H1 (cell line): ENCODE data around the gene GRID1. TPM values are rescaled to one million over a fixed set of nuclear protein-coding genes. Genes with fewer than 3 reads are reported as not detected.

Experiments used
- CTCF ChIA-PET: fragments of 300-600 bp; sonication (Branson Sonifier 250); formaldehyde crosslinking; loops from one replicate; lab custom pipeline; 2021; ENCODE audit not compliant: partially characterized antibody; lab: Charles Lee
- POLR2A ChIA-PET: fragments of 300-600 bp; sonication (Branson Sonifier 250); formaldehyde crosslinking; loops from one replicate; lab custom pipeline; 2021; ENCODE audit warnings: inconsistent platforms; ENCODE audit not compliant: partially characterized antibody; lab: Charles Lee
- DNase-seq, 2 experiments: peaks; one replicate each; pipeline versions ENCODE4 v3.0.0 to v3.0.0-alpha.2; 2010 to 2022; ENCODE audit warnings: low spot score in 2 of 2, low read depth in 1 of 2, mixed read lengths in 1 of 2
- FAIRE-seq: peaks from 2 replicates; lab custom pipeline; 2011; peaks lifted over from hg19 to GRCh38; lab: Jason Lieb, UNC
- H2AFZ ChIP-seq: 2 replicates; pipeline ENCODE4 v1.8.1; 2012; ENCODE audit warnings: low read length, inconsistent platforms
- H2AK5ac ChIP-seq: 2 replicates; pipeline ENCODE4 v1.6.1; 2013; ENCODE audit warnings: low read depth, low read length
- H2BK120ac ChIP-seq: replicated peaks from 2 replicates; pipeline ENCODE3; 2013; ENCODE audit warnings: low read depth, low read length, inconsistent platforms
- H2BK12ac ChIP-seq: 2 replicates; pipeline ENCODE4 v1.6.1; 2013; ENCODE audit warnings: low read depth, low read length
- H2BK15ac ChIP-seq: 2 replicates; pipeline ENCODE4 v1.6.1; 2013; ENCODE audit warnings: low read length
- H2BK20ac ChIP-seq: 2 replicates; pipeline ENCODE4 v1.6.1; 2013; ENCODE audit warnings: low read length
- H2BK5ac ChIP-seq: 2 replicates; pipeline ENCODE4 v1.6.1; 2013; ENCODE audit warnings: low read depth, low read length
- H3K14ac ChIP-seq: 2 replicates; pipeline ENCODE4 v1.6.1; 2013; ENCODE audit warnings: inconsistent platforms; ENCODE audit not compliant: insufficient read length
- H3K18ac ChIP-seq: 2 replicates; pipeline ENCODE4 v1.6.1; 2013; ENCODE audit warnings: low read length; ENCODE audit errors: extremely low read depth
- H3K23ac ChIP-seq: 2 replicates; pipeline ENCODE4 v1.6.1; 2013; ENCODE audit warnings: inconsistent platforms; ENCODE audit not compliant: insufficient read length
- H3K23me2 ChIP-seq: 2 replicates; pipeline ENCODE4 v1.6.1; 2013; ENCODE audit warnings: low read depth, low read length
- H3K27ac ChIP-seq: 2 replicates; pipeline ENCODE4 v1.6.1; 2011; ENCODE audit warnings: low read depth, low read length, inconsistent platforms
- H3K27me3 ChIP-seq, 4 experiments: replicated peaks in 1 of 4; 1 replicate in 1 of 4; 2 replicates in 3 of 4; pipeline versions ENCODE4 v1.6.1 to v1.8.1; 2011 to 2013; ENCODE audit warnings: low read length in 3 of 4, mild to moderate bottlenecking in 3 of 4, inconsistent platforms in 2 of 4, mixed read lengths in 2 of 4, moderate library complexity in 1 of 4; ENCODE audit not compliant: control insufficient read depth in 3 of 4, insufficient read depth in 3 of 4; ENCODE audit errors: extremely low read depth in 1 of 4
- H3K36me3 ChIP-seq, 4 experiments: 2 replicates each; pipeline versions ENCODE4 v1.6.1 to v1.8.1; 2011 to 2013; ENCODE audit warnings: mild to moderate bottlenecking in 4 of 4, low read length in 3 of 4, moderate library complexity in 2 of 4, control low read depth in 1 of 4, inconsistent platforms in 1 of 4; ENCODE audit not compliant: insufficient read depth in 4 of 4, control insufficient read depth in 2 of 4
- H3K4ac ChIP-seq: replicated peaks from 2 replicates; pipeline ENCODE3; 2013; ENCODE audit warnings: low read length, low read depth, mixed read lengths, inconsistent platforms; ENCODE audit not compliant: insufficient read length
- H3K4me1 ChIP-seq, 4 experiments: replicated peaks in 1 of 4; 1 replicate in 1 of 4; 2 replicates in 3 of 4; pipeline versions ENCODE4 v1.6.1 to v1.8.1; 2011 to 2013; ENCODE audit warnings: low read length in 3 of 4, inconsistent platforms in 2 of 4, mixed read lengths in 1 of 4; ENCODE audit not compliant: insufficient read depth in 4 of 4, control insufficient read depth in 3 of 4
- H3K4me2 ChIP-seq, 2 experiments: 2 replicates each; pipeline versions ENCODE4 v1.6.1 to v1.8.1; 2011 to 2013; ENCODE audit warnings: low read depth in 2 of 2, low read length in 2 of 2, control low read depth in 1 of 2, inconsistent platforms in 1 of 2, mild to moderate bottlenecking in 1 of 2; ENCODE audit not compliant: insufficient read depth in 1 of 2
- H3K4me3 ChIP-seq, 4 experiments: fragments of 200-600, 300-600 bp in 1 of 4; sonication (generic), shearing (Covaris generic), sonication (Bioruptor Twin) in 1 of 4; 2 replicates each; pipeline versions ENCODE4 v1.5.1 to v1.8.1; 2011 to 2016; ENCODE audit warnings: low read length in 4 of 4, low read depth in 3 of 4, control low read depth in 2 of 4, inconsistent platforms in 2 of 4, mild to moderate bottlenecking in 2 of 4, mixed read lengths in 1 of 4, moderate library complexity in 1 of 4; ENCODE audit not compliant: insufficient read depth in 2 of 4; ENCODE audit errors: extremely low read depth in 1 of 4
- H3K56ac ChIP-seq: replicated peaks from 2 replicates; pipeline ENCODE3; 2013; ENCODE audit warnings: low read depth, mild to moderate bottlenecking, mixed read lengths, low read length, inconsistent platforms; ENCODE audit not compliant: insufficient read length
- H3K79me1 ChIP-seq: 2 replicates; pipeline ENCODE4 v1.6.1; 2013; ENCODE audit warnings: low read depth, low read length, control low read depth
- H3K79me2 ChIP-seq, 2 experiments: 2 replicates each; pipeline versions ENCODE4 v1.6.1 to v1.8.1; 2012 to 2013; ENCODE audit warnings: low read length in 2 of 2, mild to moderate bottlenecking in 2 of 2, inconsistent platforms in 1 of 2; ENCODE audit not compliant: insufficient read depth in 2 of 2, control insufficient read depth in 1 of 2
- H3K9ac ChIP-seq, 4 experiments: replicated peaks in 1 of 4; 1 replicate in 1 of 4; 2 replicates in 3 of 4; pipeline versions ENCODE4 v1.6.1 to v1.8.1; 2011 to 2013; ENCODE audit warnings: low read depth in 3 of 4, low read length in 3 of 4, control low read depth in 2 of 4, mild to moderate bottlenecking in 2 of 4, moderate library complexity in 2 of 4, inconsistent platforms in 1 of 4; ENCODE audit errors: extremely low read depth in 1 of 4
- H3K9me3 ChIP-seq, 2 experiments: 2 replicates each; pipeline versions ENCODE4 v1.6.1 to v1.8.1; 2012 to 2013; ENCODE audit warnings: mild to moderate bottlenecking in 2 of 2, moderate library complexity in 2 of 2, control low read depth in 1 of 2, inconsistent platforms in 1 of 2, low read depth in 1 of 2, low read length in 1 of 2, mixed read lengths in 1 of 2; ENCODE audit not compliant: insufficient read depth in 2 of 2
- H4K20me1 ChIP-seq, 2 experiments: replicated peaks in 1 of 2; 2 replicates each; pipeline versions ENCODE3 to v1.8.1; 2011 to 2013; ENCODE audit warnings: inconsistent platforms in 2 of 2, low read length in 2 of 2, mild to moderate bottlenecking in 1 of 2; ENCODE audit not compliant: insufficient read depth in 2 of 2, control insufficient read depth in 1 of 2
- H4K5ac ChIP-seq: 2 replicates; pipeline ENCODE4 v1.6.1; 2013; ENCODE audit warnings: low read length, low read depth, mixed read lengths, inconsistent platforms; ENCODE audit not compliant: insufficient read length
- H4K8ac ChIP-seq: 2 replicates; pipeline ENCODE4 v1.8.0; 2013; ENCODE audit warnings: mild to moderate bottlenecking, moderate library complexity, low read length, inconsistent platforms; ENCODE audit not compliant: insufficient read depth; ENCODE audit errors: extremely low read depth
- H4K91ac ChIP-seq: replicated peaks from 2 replicates; pipeline ENCODE3; 2013; ENCODE audit warnings: low read length, mixed read lengths, inconsistent platforms; ENCODE audit not compliant: insufficient read length
- HDAC6 ChIP-seq: IDR thresholded peaks from one replicate; pipeline ENCODE4 v1.7.1; 2012; ENCODE audit warnings: low read depth, mild to moderate bottlenecking, inconsistent platforms, low read length, moderate library complexity
- PHF8 ChIP-seq: fragments of 200-600 bp; sonication (generic); conservative IDR thresholded peaks from 2 replicates; pipeline ENCODE4 v1.7.1; 2012; ENCODE audit warnings: low read depth, mild to moderate bottlenecking, inconsistent platforms, low read length, moderate library complexity
- TAF1 ChIP-seq: IDR thresholded peaks from 2 replicates; pipeline ENCODE4 v1.6.1; 2011; ENCODE audit warnings: mild to moderate bottlenecking, low read depth, low read length
- WGBS, 2 experiments: shearing (Covaris generic) in 1 of 2; methylation state at CpG; one replicate each; pipeline versions ENCODE4 v1.1.6 to v1.1.7; 2013 to 2015; ENCODE audit warnings: low lambda C conversion rate in 2 of 2, mixed read lengths in 2 of 2, inconsistent platforms in 1 of 2, low coverage in 1 of 2, missing lambda C conversion rate in 1 of 2; ENCODE audit not compliant: insufficient replicate concordance in 2 of 2, insufficient coverage in 1 of 2, insufficient read length in 1 of 2; ENCODE audit errors: extremely low coverage in 1 of 2, missing lambda C conversion rate in 1 of 2; 5-methylcytosine and 5-hydroxymethylcytosine counted together
- polyA plus RNA-seq, 7 experiments: library from polyadenylated mRNA; depleted of rRNA in 3 of 7; stranded (reverse) in 5 of 7; unstranded in 2 of 7; fragments of >200 nt in 5 of 7; fragments of 200-250 nt in 2 of 7; gene quantifications; 1 replicate in 5 of 7; 2 replicates in 1 of 7; 4 replicates in 1 of 7; pipeline versions ENCODE4 v1.2.1 to v1.2.3, GENCODE V29; 2011 to 2013; ENCODE audit warnings: missing spikeins in 2 of 7, mixed read lengths in 2 of 7
- total RNA-seq: library from RNA; stranded (reverse); fragmentation: NEBNext Ultra II Directional; extraction: Animal tissue kit (Norgen Biotek cat#: 25700); gene quantifications from 2 replicates; pipeline ENCODE4 v1.2.1, GENCODE V29; 2021

The GRID1 gene
- total and polyA plus RNA-seq, 2 of the 8 experiments (the other 6 are each of a cell fraction or from before 2014, with no cell fraction given) = 0.22 to 0.30 TPM

DNA sequence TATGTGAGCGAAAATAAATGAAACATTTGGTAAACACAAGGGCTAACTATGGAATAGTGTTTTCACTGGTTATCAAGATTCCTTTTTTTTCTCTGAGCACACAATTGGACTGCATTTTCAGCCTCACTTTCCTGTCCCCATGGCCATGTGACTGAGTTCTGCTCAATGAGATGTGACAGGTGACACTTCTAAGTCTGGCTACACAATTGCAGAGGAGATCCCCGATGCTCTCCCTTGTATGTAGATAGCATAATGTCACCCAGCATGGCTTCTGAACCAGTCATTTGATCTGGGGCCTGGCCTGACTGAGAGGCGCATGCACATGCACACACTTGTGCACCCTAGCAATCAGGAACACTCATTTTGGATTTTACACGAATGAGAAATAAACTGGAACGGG, 581.8 kb downstream of the GRID1 start:
- no peak overlapping the region for H3K27ac ChIP-seq
- POLR2A ChIA-PET = no interaction called here
- no peak for TF ChIP-seq PHF8
- no peak for TF ChIP-seq HDAC6
- no peak for TF ChIP-seq TAF1
- CTCF ChIA-PET = interaction anchor here (0.6 to 2.6 kb wide), 2 partner anchors 8 to 193 kb away, joined by 4 to 8 read pairs; no protein-coding TSS in a partner anchor
- H2AFZ ChIP-seq = no peak overlapping the region
- WGBS, 2 experiments = 92% methylated on average over 5 of the region's 5 CpGs; no CpG with 5 or more reads in 1 of the 2 experiments
- no peaks in the 10 kb centered on the region for H3K79me2 ChIP-seq
- H3K4me2 ChIP-seq = no peak overlapping the region
- H4K5ac ChIP-seq = no peak overlapping the region
- no peak overlapping the region for H3K18ac ChIP-seq
- H4K8ac ChIP-seq = no peak overlapping the region
- H3K56ac ChIP-seq = no peak overlapping the region
- peaks cover 0 to 3% of the 10 kb centered on the region in 2 experiments for H4K20me1 ChIP-seq
- no peak overlapping the region for H2BK15ac ChIP-seq
- no peak overlapping the region for H2BK12ac ChIP-seq
- H3K27me3 ChIP-seq = no peaks in the 10 kb centered on the region
- DNase-seq = no peak
- no peak overlapping the region for H3K23ac ChIP-seq
- H2AK5ac ChIP-seq = no peak overlapping the region
- H3K4ac ChIP-seq = no peak overlapping the region
- no peak for FAIRE-seq
- H3K9me3 ChIP-seq = no peaks in the 10 kb centered on the region
- H3K79me1 ChIP-seq = no peaks in the 10 kb centered on the region
- no peak overlapping the region for H3K14ac ChIP-seq
- no peaks in the 10 kb centered on the region for H3K4me1 ChIP-seq
- H3K23me2 ChIP-seq = peaks cover 3% of the 10 kb centered on the region; the same call in 1 of the 2 replicates
- no peaks in the 10 kb centered on the region; a peak in 1 of 8 replicates for H3K36me3 ChIP-seq
- H2BK20ac ChIP-seq = no peak overlapping the region
- no peak overlapping the region for H3K4me3 ChIP-seq
- H4K91ac ChIP-seq = no peak overlapping the region
- no peak overlapping the region for H2BK120ac ChIP-seq
- no peak overlapping the region for H2BK5ac ChIP-seq
- no peak overlapping the region for H3K9ac ChIP-seq
